Calu3 (cell line): ENCODE data around the gene ARHGAP9. TPM values are rescaled to one million over a fixed set of nuclear protein-coding genes. Genes with fewer than 3 reads are reported as not detected.

Source experiments
- BruUV-seq: library from RNA; stranded (reverse); fragments of 400-500 nt; replicated peaks from 2 replicates; lab custom pipeline; 2021; lab: Mats Ljungman, UMichigan
- CTCF ChIA-PET: fragments of 300-600 bp; sonication (Branson Sonifier 250); formaldehyde crosslinking; loops from one replicate; lab custom pipeline; 2022; ENCODE audit warnings: antibody characterized with exemption; lab: Charles Lee
- DNase-seq: peaks from one replicate; pipeline ENCODE4 v3.0.0; 2022
- H3K27ac Mint-ChIP-seq: one replicate; pipeline ENCODE4 v1.8.0; 2022; ENCODE audit warnings: mixed read lengths; ENCODE audit not compliant: unreplicated experiment
- H3K27me3 Mint-ChIP-seq: one replicate; pipeline ENCODE4 v1.8.0; 2022; ENCODE audit warnings: mixed read lengths; ENCODE audit not compliant: unreplicated experiment
- H3K36me3 Mint-ChIP-seq: one replicate; pipeline ENCODE4 v1.8.0; 2022; ENCODE audit warnings: mild to moderate bottlenecking, moderate library complexity, mixed read lengths; ENCODE audit not compliant: insufficient read depth, unreplicated experiment
- H3K4me1 Mint-ChIP-seq: one replicate; pipeline ENCODE4 v1.8.0; 2022; ENCODE audit warnings: mild to moderate bottlenecking, low read depth, mixed read lengths; ENCODE audit not compliant: unreplicated experiment
- H3K4me3 Mint-ChIP-seq: one replicate; pipeline ENCODE4 v1.8.0; 2022; ENCODE audit warnings: mild to moderate bottlenecking, low read depth, moderate library complexity, mixed read lengths; ENCODE audit not compliant: unreplicated experiment
- H3K9me3 Mint-ChIP-seq: one replicate; pipeline ENCODE4 v1.8.0; 2022; ENCODE audit warnings: low read depth, mixed read lengths; ENCODE audit not compliant: unreplicated experiment
- CTCF ChIP-seq: fragments of 200-600 bp; IDR thresholded peaks from one replicate; pipeline ENCODE4 v1.8.0; 2022; ENCODE audit warnings: antibody characterized with exemption; ENCODE audit not compliant: unreplicated experiment
- intact Hi-C: fragments of 100-400 bp; cut with micrococcal nuclease; formaldehyde crosslinking; loops from one replicate; pipeline ENCODE4 v1.10.0; 2022; ENCODE audit not compliant: unreplicated experiment
- total RNA-seq: library from RNA; stranded (reverse); gene quantifications from 2 replicates; pipeline ENCODE4 v1.2.3, GENCODE V29; 2022

ARHGAP9 gene
- total RNA-seq, 1 experiment from 2014 or later, result not detected

GRCh38 chr12:57473392-57473791 lies 6.3 kb downstream of the ARHGAP9 start:
- Mint-ChIP-seq H3K36me3 (no peaks in the 10 kb centered on the region), H3K4me3 (no peak overlapping the region), H3K4me1 (peaks cover 20% of the 10 kb centered on the region), H3K27ac (no peak overlapping the region), H3K9me3 (no peaks in the 10 kb centered on the region), H3K27me3 (peaks cover 100% of the 10 kb centered on the region)
- no TSS peak for BruUV-seq
- no peak for TF ChIP-seq CTCF
- intact Hi-C loops, result no loop called here
- DNase-seq, result no peak
- CTCF ChIA-PET, result interaction anchor here (0.7 to 1.5 kb wide), 2 partner anchors 15 to 19 kb away, joined by 3 to 6 read pairs; partner anchors contain the start of gene GLI1

GRCh38 chr12:57472391-57472790 lies 7.3 kb downstream of the ARHGAP9 start:
- DNase-seq, result no peak
- CTCF ChIA-PET, result interaction anchor here (0.5 kb wide), 1 partner anchor 207 kb away, joined by 3 read pairs; no protein-coding TSS in a partner anchor
- peaks cover 10% of the 10 kb centered on the region for H3K4me1 Mint-ChIP-seq
- no peaks in the 10 kb centered on the region for H3K36me3 Mint-ChIP-seq
- TF ChIP-seq CTCF, result no peak
- no peaks in the 10 kb centered on the region for H3K9me3 Mint-ChIP-seq
- BruUV-seq, result no TSS peak
- H3K4me3 Mint-ChIP-seq, result no peak overlapping the region
- peaks cover 100% of the 10 kb centered on the region for H3K27me3 Mint-ChIP-seq
- H3K27ac Mint-ChIP-seq, result no peak overlapping the region
- intact Hi-C loops, result no loop called here

- no TSS peak for BruUV-seq
- Mint-ChIP-seq H3K9me3 (no peaks in the 10 kb centered on the region), H3K27ac (no peak overlapping the region), H3K27me3 (peaks cover 100% of the 10 kb centered on the region), H3K36me3 (no peaks in the 10 kb centered on the region), H3K4me1 (peaks cover 10% of the 10 kb centered on the region), H3K4me3 (no peak overlapping the region)
- intact Hi-C loops, result no loop called here
- DNase-seq, result no peak
- TF ChIP-seq CTCF, result no peak
- CTCF ChIA-PET, result interaction anchor here (0.7 kb wide), 1 partner anchor 11 kb away, joined by 9 read pairs; no protein-coding TSS in a partner anchor
Observed at GRCh38 chr12:57471661-57472060, 8.0 kb downstream of the ARHGAP9 start.

GRCh38 chr12:57470970-57471656 lies 8.6 kb downstream of the ARHGAP9 start:
- BruUV-seq, result no TSS peak
- no peaks in the 10 kb centered on the region for H3K9me3 Mint-ChIP-seq

More at GRCh38 chr12:57470970-57471656, 8.6 kb downstream of the ARHGAP9 start:
- Mint-ChIP-seq H3K27me3 (peaks cover 100% of the 10 kb centered on the region), H3K27ac (no peak overlapping the region), H3K36me3 (no peaks in the 10 kb centered on the region), H3K4me3 (no peak overlapping the region), H3K4me1 (peaks cover 10% of the 10 kb centered on the region)
- DNase-seq, result no peak
- intact Hi-C loops, result no loop called here
- CTCF ChIA-PET, result interaction anchor here (0.7 kb wide), 1 partner anchor 10 kb away, joined by 9 read pairs; no protein-coding TSS in a partner anchor
- no peak for TF ChIP-seq CTCF
